ENCODE data around the gene NUB1. TPM values are rescaled to one million over a fixed set of nuclear protein-coding genes. Genes with fewer than 3 reads are reported as not detected.
A peak's percentile ranks its signal among the peaks of the same experiment; 100 is the strongest.

NUB1 gene
- total RNA-seq, 4 donors from 2014 or later: 27.9 to 51.1 (median 39.1) TPM

GRCh38 chr7:151411551-151411950 is 69.9 kb downstream of the NUB1 start:
- TF ChIP-seq CTCF (IDR thresholded peaks at IDR 0.05) (no peak), POLR2A (IDR thresholded peaks at IDR 0.05) (no peak)
- H3K27me3 ChIP-seq: peaks cover 0 to 4% of the 10 kb centered on the region in 2 donors
- intact Hi-C loops (cut with DNase I; ENCODE audit: low total_unique reads): no loop called here
- DNase-seq: no peak
- no peaks in the 10 kb centered on the region for H3K9me3 ChIP-seq
- peaks cover 0 to 12% of the 10 kb centered on the region in 2 donors for H3K4me1 ChIP-seq
- H3K36me3 ChIP-seq: no peaks in the 10 kb centered on the region
- H3K27ac ChIP-seq: no peak overlapping the region
- H3K4me3 ChIP-seq: no peak overlapping the region

GRCh38 chr7:151412318-151412717 is 70.7 kb downstream of the NUB1 start:
- Histone ChIP-seq H3K36me3 (no peaks in the 10 kb centered on the region), H3K4me1 (peaks cover 0 to 12% of the 10 kb centered on the region in 2 donors), H3K27me3 (peaks cover 0 to 4% of the 10 kb centered on the region in 2 donors), H3K4me3 (no peak overlapping the region), H3K27ac (no peak overlapping the region), H3K9me3 (no peaks in the 10 kb centered on the region)
- DNase-seq: no peak
- TF ChIP-seq POLR2A (IDR thresholded peaks at IDR 0.05) (no peak), CTCF (IDR thresholded peaks at IDR 0.05) (no peak)
- intact Hi-C loops (cut with DNase I; ENCODE audit: low total_unique reads): no loop called here

- H3K4me3 ChIP-seq: no peak overlapping the region
- no peaks in the 10 kb centered on the region for H3K36me3 ChIP-seq
- peaks cover 0 to 12% of the 10 kb centered on the region in 2 donors for H3K4me1 ChIP-seq
- DNase-seq: no peak
- no peak overlapping the region for H3K27ac ChIP-seq
- H3K27me3 ChIP-seq: peaks cover 0 to 4% of the 10 kb centered on the region in 2 donors
- intact Hi-C loops (cut with DNase I; ENCODE audit: low total_unique reads): no loop called here
- no peaks in the 10 kb centered on the region for H3K9me3 ChIP-seq
- no peak for TF ChIP-seq CTCF (IDR thresholded peaks at IDR 0.05)
- no peak for TF ChIP-seq POLR2A (IDR thresholded peaks at IDR 0.05)
Measured at GRCh38 chr7:151413241-151413640, 71.6 kb downstream of the NUB1 start.

- intact Hi-C loops (cut with DNase I; ENCODE audit: low total_unique reads): no loop called here
- Histone ChIP-seq H3K9me3 (no peaks in the 10 kb centered on the region), H3K4me3 (no peak overlapping the region), H3K27me3 (no peaks in the 10 kb centered on the region), H3K36me3 (no peaks in the 10 kb centered on the region), H3K4me1 (no peaks in the 10 kb centered on the region), H3K27ac (peak overlapping the region in 1 of 2 donors; percentile 61)
- TF ChIP-seq CTCF (IDR thresholded peaks at IDR 0.05) (no peak), POLR2A (IDR thresholded peaks at IDR 0.05) (no peak)
- DNase-seq: no peak
Measured at GRCh38 chr7:151415375-151416105, 73.9 kb downstream of the NUB1 start.

- Histone ChIP-seq H3K9me3 (no peaks in the 10 kb centered on the region), H3K27ac (peak overlapping the region; percentile 48 to 61), H3K27me3 (no peaks in the 10 kb centered on the region), H3K4me3 (no peak overlapping the region), H3K36me3 (no peaks in the 10 kb centered on the region), H3K4me1 (no peaks in the 10 kb centered on the region)
- TF ChIP-seq CTCF (IDR thresholded peaks at IDR 0.05): no peak
- no peak for TF ChIP-seq POLR2A (IDR thresholded peaks at IDR 0.05)
- intact Hi-C loops (cut with DNase I; ENCODE audit: low total_unique reads): no loop called here
- DNase-seq: no peak
Measured at GRCh38 chr7:151416112-151416940, 74.7 kb downstream of the NUB1 start.
